Glomerular visceral epithelial cell (primary cell): ENCODE data around the gene C15orf62.
A peak's percentile ranks its signal among the peaks of the same experiment; 100 is the strongest.

ENCODE experiments used
- DNase-seq: peaks from one replicate; pipeline ENCODE4 v3.0.0-alpha.2; 2016; ENCODE audit errors: extremely low spot score

The C15orf62 gene

GRCh38 chr15:40782609-40783227 is 12.9 kb downstream of the C15orf62 start:
- peak; percentile 76 for DNase-seq

- no peak for DNase-seq
Measured at GRCh38 chr15:40785164-40785563, 15.4 kb downstream of the C15orf62 start.

GRCh38 chr15:40785814-40786213 is 16.0 kb downstream of the C15orf62 start:
- no peak for DNase-seq

GRCh38 chr15:40787344-40787841 is 17.6 kb downstream of the C15orf62 start:
- DNase-seq, result peak; percentile 99

- DNase-seq, result no peak
Measured at GRCh38 chr15:40787991-40788390, 18.2 kb downstream of the C15orf62 start.

GRCh38 chr15:40789119-40789518 is 19.3 kb downstream of the C15orf62 start:
- no peak for DNase-seq

GRCh38 chr15:40789999-40790398 is 20.2 kb downstream of the C15orf62 start:
- DNase-seq, result no peak

GRCh38 chr15:40790718-40791117 is 20.9 kb downstream of the C15orf62 start:
- no peak for DNase-seq

GRCh38 chr15:40792394-40792793 is 22.6 kb downstream of the C15orf62 start:
- no peak for DNase-seq

GRCh38 chr15:40793216-40793989 is 23.6 kb downstream of the C15orf62 start:
- DNase-seq, result peak; percentile 92

- no peak for DNase-seq
Measured at GRCh38 chr15:40796041-40796440, 26.3 kb downstream of the C15orf62 start.

- no peak for DNase-seq
Measured at GRCh38 chr15:40796512-40796911, 26.7 kb downstream of the C15orf62 start.

- DNase-seq, result no peak
Measured at GRCh38 chr15:40799523-40799922, 29.7 kb downstream of the C15orf62 start.

GRCh38 chr15:40803076-40803475 is 33.3 kb downstream of the C15orf62 start:
- DNase-seq, result no peak

GRCh38 chr15:40803688-40804087 is 33.9 kb downstream of the C15orf62 start:
- DNase-seq, result no peak

- no peak for DNase-seq
Measured at GRCh38 chr15:40806672-40807027, 36.9 kb downstream of the C15orf62 start.

- DNase-seq, result peak; percentile 97
Measured at GRCh38 chr15:40807028-40807887, 37.5 kb downstream of the C15orf62 start, which contains the start of the genes DNAJC17 and ZFYVE19. DNAJC17 (minus strand) TSS chr15:40807473; CDS start chr15:40807446, 27 bp downstream. ZFYVE19 (plus strand) TSS chr15:40807089; CDS start chr15:40807590, 501 bp downstream.

- no peak for DNase-seq
Measured at GRCh38 chr15:40807888-40808461, 38.2 kb downstream of the C15orf62 start.

GRCh38 chr15:40808861-40809450 is 39.2 kb downstream of the C15orf62 start:
- no peak for DNase-seq

- no peak for DNase-seq
Measured at GRCh38 chr15:40812721-40813425, 43.1 kb downstream of the C15orf62 start.
